Stimulated activated naive CD4-positive, alpha-beta T cell treated with Interleukin-2 at 50 U/mL for 16 hours (primary cell): ENCODE results near the gene SEMA3D.

ENCODE experiments used
- DNase-seq: peaks from one replicate; lab custom pipeline; 2025; lab: John Stamatoyannopoulos, UW

Gene SEMA3D

GRCh38 chr7:85184599-85185423 lies 2.0 kb downstream of the SEMA3D start:
- no peak for DNase-seq

- DNase-seq = no peak
Observed at GRCh38 chr7:85183296-85183695, 3.6 kb downstream of the SEMA3D start.

- no peak for DNase-seq
Observed at GRCh38 chr7:85178531-85179298, 8.1 kb downstream of the SEMA3D start.

GRCh38 chr7:85177316-85177715 lies 9.5 kb downstream of the SEMA3D start:
- no peak for DNase-seq

- DNase-seq = no peak
Observed at GRCh38 chr7:85176197-85176596, 10.7 kb downstream of the SEMA3D start.

GRCh38 chr7:85175217-85175616 lies 11.6 kb downstream of the SEMA3D start:
- DNase-seq = no peak

GRCh38 chr7:85172530-85172941 lies 14.3 kb downstream of the SEMA3D start:
- DNase-seq = no peak

GRCh38 chr7:85167636-85168035 lies 19.2 kb downstream of the SEMA3D start:
- DNase-seq = no peak

GRCh38 chr7:85165263-85165662 lies 21.6 kb downstream of the SEMA3D start:
- no peak for DNase-seq

GRCh38 chr7:85164376-85164775 lies 22.5 kb downstream of the SEMA3D start:
- DNase-seq = no peak

GRCh38 chr7:85162721-85163120 lies 24.1 kb downstream of the SEMA3D start:
- DNase-seq = no peak

GRCh38 chr7:85160223-85160622 lies 26.6 kb downstream of the SEMA3D start:
- no peak for DNase-seq

- no peak for DNase-seq
Observed at GRCh38 chr7:85159003-85159402, 27.9 kb downstream of the SEMA3D start.

GRCh38 chr7:85156661-85157208 lies 30.1 kb downstream of the SEMA3D start:
- no peak for DNase-seq

- no peak for DNase-seq
Observed at GRCh38 chr7:85154282-85154937, 32.4 kb downstream of the SEMA3D start.

- no peak for DNase-seq
Observed at GRCh38 chr7:85153715-85154114, 33.1 kb downstream of the SEMA3D start.

GRCh38 chr7:85150624-85151023 lies 36.2 kb downstream of the SEMA3D start:
- DNase-seq = no peak

GRCh38 chr7:85144771-85145170 lies 42.1 kb downstream of the SEMA3D start:
- DNase-seq = no peak

- DNase-seq = no peak
Observed at GRCh38 chr7:85135977-85136376, 50.9 kb downstream of the SEMA3D start.

GRCh38 chr7:85133560-85133959 lies 53.3 kb downstream of the SEMA3D start:
- no peak for DNase-seq

- no peak for DNase-seq
Observed at GRCh38 chr7:85133006-85133405, 53.9 kb downstream of the SEMA3D start.

GRCh38 chr7:85130702-85131101 lies 56.2 kb downstream of the SEMA3D start:
- DNase-seq = no peak
